ENCODE data around the gene TMTC2.
A peak's percentile ranks its signal among the peaks of the same experiment; 100 is the strongest.
"Not testable (repeated sequence)": the region's sequence is repeated elsewhere in the genome, so short reads cannot be mapped to it uniquely, and the experiment has no call there.

Gene TMTC2

DNA sequence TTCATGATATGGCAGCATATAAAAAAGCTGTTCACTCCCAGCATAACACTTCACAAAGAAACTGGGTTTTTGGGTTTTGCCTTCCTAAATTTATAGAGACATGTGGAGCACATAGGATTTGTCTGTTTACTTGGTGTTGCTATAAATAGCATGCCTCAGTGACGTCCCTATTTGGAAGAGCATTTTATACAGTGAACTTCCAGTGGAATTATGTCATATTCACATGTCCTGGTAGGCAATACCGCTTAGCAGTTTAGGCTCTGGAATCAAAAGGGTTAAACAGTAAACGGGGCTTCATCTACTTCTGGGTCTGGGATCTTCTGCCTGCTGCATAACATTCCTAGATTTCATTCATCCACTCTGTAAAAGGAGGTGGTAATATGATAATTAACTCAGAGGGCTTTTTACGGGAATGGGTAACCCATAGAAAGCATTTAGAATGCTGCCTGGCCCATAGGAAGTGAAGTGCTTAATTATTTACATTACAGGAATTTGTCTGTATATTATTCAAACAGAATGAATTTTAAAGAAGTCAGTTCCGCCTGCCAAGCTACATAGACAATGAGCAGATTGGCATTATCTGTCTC is 396.1 kb downstream of the TMTC2 start:
- no peak for DNase-seq (ENCODE audit: low spot score)

DNA sequence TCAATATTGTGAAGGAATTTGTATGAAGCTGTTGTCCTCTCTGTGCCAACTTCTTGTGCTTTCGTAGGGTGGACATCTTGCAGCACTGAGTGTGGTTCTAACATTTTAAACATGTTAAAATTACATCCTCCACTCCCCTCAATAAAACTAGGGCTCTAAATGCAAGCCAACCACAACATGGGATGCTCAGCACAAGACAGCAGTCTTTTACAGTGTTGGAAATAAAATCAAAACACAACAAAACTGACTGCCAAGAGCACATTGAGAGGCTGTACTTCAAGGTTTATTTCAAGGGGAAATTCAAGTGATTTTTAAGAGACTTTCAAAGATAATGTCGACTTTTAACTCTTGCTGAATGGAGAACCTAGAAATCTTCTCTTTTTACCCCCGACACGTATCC is 396.9 kb downstream of the TMTC2 start:
- no peak for DNase-seq (ENCODE audit: low spot score)

DNA sequence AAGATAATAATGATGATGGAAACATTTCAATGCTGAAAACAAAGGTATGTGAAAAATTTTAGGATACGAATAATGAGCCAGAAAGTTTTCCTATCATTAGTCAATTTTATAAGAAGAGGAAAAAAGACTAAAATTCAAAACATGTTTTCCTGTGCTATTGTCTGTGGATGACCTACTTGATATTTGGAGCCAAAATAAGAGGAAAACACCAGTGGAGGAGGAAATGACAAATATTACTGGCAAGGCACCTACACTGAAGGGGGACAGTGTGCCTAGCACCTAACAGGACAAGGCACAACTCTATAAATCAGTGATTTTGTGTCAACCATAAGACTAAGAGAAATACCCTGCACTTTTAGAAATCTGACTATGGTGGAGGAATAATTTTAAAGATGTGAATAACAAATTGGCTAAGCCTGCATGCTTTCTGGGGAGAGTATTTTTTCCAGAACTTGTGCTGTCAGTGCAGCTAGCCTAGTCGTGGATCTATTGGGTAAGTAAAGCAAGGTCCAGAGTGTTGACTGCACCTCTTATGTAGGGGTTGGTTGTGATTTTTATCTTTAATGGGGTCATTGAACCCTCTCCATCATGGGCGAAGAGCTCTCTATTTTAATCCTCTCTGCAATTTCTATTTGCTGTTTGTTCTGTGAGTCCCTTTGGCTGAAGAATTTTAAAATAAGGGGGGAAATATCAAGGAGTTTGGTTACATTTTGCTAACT is 398.0 kb downstream of the TMTC2 start:
- DNase-seq (ENCODE audit: low spot score): no peak

DNA sequence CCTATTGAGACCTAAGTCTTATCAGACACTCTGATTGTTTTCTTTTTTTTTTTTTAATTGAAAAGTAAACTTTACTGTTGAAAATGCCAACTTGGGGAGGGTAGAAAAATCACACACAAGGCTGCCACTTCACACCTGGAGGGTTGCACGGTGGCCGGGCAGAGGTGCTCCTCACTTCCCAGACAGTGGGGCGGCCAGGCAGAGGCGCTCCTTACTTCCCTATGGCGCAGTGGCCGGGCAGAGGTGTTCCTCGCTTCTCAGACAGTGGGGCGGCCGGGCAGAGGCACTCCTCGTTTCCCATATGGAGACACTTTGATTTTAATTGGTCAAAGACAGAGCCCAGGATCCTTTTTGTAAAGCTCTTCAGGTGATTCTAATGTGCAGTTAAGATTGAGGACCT is 399.3 kb downstream of the TMTC2 start:
- no peak for DNase-seq (ENCODE audit: low spot score)

DNA sequence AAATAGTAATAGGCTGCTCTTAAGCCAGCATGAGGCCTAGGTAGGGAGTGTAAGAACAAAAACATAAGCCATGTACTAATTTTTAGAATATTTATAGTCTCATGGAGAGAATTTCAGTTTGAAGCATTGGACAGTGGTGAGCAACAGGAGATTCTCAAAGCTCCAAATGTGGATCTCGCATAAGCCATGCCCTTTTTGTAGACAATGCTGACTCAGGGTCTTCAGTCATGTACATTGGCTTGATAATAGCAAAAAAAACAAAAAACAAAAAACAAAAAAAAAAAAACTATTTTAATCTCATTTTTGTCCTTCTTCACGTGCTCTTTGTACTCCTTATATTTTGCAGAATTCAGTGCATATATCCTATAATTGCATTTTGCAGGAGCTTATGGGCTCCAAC is 402.9 kb downstream of the TMTC2 start:
- no peak for DNase-seq (ENCODE audit: low spot score)

DNA sequence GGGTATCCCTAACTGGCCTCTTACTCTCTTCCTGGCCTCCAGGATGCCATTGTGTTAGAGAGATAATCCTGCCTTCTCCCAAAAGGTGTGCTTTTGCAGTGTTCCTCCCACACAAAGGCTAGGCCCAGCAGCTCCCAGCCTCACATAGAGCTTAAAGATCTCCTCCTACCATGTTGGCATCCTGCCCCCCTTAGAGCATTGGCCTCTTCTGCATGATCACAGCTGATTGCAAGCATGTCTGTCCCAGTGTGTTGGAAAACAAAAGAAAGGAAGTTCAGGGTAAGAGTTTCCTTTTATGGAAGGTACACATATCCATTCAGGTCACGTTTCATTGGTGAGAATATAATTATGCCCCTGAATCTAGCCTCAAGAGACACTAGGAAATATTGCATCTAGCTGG is 405.4 kb downstream of the TMTC2 start:
- DNase-seq (ENCODE audit: low spot score): no peak

DNA sequence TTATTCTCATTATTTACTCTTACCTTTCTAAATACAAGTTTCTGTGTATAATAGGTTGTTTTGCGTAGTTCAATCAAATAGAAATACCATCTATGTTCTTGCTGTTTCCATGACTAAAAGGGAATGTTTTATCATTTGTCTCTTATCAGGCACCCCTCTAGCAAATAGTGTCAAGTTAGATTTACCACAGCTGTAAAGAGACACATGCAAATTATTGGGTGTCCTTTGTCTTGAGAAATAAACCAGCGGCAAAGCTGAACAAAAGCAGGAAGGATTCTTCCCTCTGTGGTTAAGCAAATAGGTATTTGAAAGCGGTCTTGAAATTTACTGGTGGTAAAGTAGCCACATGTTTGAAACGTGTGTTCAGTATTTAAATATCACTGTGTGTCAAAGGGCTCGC is 405.9 kb downstream of the TMTC2 start:
- DNase-seq (ENCODE audit: low spot score): no peak

DNA sequence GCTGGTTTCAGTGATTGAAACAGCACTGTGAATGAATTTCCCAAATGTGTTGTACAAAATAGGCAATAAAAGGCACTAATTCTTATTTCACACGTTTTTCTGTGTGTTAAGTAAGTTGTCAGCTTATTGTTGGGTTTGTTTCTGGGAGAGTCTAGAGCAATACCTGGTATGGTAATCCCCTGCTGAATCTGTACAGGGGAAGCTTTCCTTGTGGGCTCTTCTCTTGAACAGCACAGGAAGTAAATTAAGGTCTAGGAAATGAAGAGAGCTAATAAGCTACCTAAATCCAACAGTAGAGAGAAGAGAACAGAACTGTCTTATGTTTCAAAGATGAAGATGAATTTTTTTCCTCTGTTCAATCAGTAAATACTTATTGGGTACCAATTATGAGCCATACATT is 406.7 kb downstream of the TMTC2 start:
- no peak for DNase-seq (ENCODE audit: low spot score)

DNA sequence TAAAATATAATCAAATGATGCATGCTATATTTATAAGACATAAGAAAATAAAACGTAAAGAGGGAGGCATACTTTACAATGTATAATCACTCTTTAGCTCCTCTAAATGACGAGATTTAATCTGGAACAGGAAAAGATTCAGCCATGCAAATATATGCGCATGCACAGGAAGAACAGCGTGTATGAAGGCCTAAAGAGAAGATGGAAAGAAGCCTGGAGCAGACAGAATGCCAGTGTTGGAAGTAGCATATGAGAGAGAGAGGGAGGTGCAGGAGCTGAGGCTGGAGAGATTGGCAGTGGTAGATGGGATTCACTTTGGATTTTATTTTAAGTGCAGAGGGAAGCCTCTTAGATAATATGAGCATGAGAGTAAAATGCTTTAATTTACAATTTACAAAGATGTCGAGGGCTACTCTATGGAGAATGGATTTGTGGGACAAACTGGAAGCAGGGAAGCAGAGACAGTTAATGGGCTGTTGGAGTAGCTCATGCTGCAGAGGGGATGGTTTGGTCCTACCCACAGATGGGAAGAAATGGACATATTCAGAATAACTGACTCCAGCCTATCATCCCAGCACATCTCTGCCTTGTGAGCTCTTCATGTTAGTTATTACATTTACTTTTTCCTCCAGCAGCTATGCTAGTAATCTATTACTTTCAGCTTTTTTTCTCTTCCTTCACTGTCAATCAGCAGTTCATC is 411.1 kb downstream of the TMTC2 start:
- DNase-seq (ENCODE audit: low spot score): no peak

DNA sequence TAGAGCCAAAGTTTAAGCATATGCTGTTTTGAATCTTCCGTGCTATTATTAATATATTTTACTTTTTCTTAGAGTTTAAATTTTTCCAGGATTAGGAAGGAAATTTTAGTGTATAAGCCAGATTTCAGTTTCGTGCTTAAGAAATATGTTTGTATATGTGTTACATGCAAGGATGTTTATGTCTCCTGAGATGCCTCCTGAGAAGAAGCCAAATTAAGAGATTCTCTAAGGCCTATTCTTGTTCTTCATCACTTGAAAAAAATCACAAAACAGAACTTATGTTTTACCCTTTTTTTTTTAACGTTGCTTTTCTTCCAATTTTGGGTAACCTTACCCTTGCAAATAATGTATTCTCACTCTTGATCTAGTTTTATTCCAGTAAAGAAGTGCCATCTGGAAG is 412.7 kb downstream of the TMTC2 start:
- no peak for DNase-seq (ENCODE audit: low spot score)

DNA sequence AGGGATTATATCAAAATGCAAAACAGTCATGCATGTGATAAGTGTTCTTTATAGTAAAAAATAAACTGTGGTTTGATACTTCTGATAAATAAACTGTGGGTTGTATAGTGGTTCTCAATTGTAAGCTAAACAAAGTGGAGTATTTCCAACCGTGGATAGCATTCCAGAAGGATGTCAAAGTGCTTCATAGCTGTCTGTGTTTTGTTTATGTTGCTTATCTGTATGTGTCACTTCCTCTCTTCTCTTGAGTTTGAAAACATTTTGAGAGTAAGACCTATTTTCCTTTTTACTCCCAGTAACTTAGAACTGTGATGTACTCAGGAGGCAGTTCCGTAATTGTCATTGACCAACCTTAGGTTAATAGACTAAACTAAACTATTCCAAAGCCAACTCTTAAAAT is 415.8 kb downstream of the TMTC2 start:
- DNase-seq (ENCODE audit: low spot score): peak; percentile 46

DNA sequence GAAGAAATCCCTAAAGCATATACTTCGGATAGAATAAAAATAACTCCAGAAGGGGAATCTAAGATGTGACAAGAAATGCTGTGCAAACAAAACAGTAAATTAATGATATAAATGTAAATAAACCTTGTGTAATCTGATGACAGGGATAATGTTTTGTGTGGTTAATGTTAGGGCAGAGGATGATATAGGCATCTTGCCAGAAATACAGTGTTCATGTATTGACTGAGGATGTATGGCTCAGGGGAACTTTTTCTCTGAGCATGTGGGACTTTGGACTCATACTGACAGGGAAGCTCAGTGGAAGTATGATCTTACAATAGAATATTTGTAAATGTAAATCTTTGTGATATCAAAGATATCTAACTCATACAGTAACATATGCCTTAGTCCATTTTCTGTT is 420.2 kb downstream of the TMTC2 start:
- DNase-seq (ENCODE audit: low spot score): no peak

DNA sequence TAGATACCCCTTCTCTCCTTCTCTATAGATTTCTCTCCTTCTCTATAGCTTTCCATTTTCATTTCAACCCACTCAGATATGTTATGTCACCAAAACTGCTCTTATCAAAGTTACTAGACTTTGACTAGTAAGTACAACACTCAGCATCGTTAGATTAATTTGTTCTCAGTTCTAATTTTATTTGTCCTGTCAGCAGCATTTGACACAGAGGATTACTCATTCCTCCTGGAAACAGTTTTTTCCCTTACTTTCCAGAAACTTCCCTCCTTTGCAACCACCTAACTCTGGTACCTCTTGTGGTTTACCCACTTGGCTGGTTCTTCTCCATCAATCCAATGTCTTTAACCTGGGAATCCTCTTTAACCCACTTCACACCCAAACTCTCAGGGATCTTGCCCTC is 423.7 kb downstream of the TMTC2 start:
- no peak for DNase-seq (ENCODE audit: low spot score)

DNA sequence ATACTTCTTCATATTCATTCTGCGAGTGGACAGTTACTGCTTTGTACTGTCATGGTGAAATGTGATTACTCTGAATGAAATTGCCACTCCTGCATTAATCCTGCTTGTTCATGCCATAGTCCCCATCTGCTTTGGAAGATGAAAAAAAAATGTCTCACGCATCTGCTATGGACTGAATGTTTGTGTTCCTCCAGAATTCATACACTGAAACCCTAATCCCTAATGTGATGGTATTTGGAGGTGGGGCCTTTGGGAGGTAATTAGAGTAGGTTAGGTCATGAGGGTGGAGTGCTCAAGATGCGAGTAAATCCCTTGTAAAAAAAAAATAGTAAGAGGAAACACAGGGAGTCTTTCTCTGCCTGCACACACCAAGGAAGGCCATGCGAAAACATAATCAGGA is 427.2 kb downstream of the TMTC2 start:
- DNase-seq (ENCODE audit: low spot score): no peak

DNA sequence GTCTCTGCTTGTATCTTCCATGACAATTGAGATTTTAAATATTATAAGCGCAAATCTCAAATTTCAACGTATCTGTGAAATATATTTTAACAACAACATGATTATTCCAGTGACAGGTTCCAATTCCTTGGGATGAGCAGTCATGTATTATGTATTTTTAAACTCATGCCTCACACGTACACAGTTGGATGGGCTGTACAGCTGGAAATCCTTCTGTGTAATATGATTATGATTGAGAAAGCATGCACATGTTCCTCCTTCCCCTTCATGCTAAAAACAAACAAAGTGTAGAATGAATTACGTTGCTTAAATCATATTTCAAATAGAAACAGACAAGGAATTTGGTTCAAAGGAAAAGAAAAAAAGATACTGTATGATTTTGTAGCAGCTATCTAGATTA is 428.3 kb downstream of the TMTC2 start:
- DNase-seq (ENCODE audit: low spot score): no peak

DNA sequence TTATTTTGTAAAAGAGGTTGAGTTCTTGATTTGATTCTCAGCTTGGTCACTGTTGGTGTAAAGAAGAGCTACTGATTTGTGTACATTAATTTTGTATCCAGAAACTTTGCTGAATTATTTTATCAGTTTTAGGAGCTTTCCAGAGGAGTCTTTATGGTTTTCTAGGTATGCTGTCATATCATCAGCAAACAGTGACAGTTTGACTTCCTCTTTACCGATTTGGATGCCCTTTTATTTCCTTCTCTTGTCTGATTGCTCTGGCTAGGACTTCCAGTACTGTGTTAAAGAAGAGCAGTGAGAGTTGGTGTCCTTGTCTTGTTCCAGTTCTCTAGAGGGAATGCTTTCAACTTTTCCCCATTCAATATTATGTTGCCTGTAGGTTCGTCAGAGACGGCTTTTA is 431.2 kb downstream of the TMTC2 start:
- DNase-seq (ENCODE audit: low spot score): not testable (repeated sequence)

DNA sequence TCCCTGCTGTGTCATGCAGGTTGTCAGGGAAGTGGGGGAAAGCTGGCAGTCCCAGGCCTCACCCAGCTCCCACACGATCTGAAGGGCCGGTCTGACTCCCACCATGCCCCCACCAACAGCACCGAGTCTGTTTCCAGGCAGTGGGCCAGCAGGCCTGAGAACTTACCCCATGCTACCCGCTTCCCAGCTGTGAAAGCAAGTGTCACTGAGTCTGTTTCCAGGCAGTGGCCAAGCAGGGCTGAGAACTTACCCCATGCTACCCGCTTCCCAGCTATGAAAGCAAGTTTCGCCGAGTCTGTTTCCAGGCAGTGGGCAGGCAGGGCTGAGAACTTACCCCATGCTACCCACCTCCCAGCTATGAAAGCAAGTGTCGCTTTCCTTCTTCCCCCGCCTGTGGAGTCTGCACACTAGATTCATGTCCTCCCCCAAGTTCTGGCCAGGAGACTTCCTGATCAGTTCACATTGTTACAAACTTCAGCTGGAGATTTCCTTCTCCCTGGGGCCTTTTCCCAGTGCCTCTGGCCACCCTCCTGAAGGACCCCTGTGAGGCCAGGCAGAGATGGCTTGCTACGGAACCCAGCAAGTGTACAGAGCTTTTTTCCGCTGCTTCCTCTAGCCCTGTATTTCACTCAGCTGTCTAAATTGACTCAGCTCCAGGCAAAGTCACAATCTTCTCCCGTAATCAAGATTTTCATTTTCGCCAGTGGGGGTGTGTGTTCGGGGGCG is 435.4 kb downstream of the TMTC2 start:
- DNase-seq (ENCODE audit: low spot score): no peak

DNA sequence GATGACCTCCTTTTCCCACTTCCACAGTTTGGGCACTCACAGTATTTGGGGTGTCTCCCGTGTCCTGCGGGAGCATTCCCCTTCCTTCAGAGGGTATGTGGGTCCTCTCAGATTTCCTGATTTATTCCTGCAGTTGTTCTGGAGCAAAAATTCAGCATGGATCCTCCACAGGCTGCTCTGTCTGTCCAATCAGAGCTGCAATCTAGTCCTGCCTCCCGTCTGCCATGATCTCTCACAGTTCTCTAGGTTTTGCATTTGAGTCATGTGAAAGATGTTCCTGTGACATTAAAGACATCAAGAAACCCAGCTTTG is 435.9 kb downstream of the TMTC2 start:
- DNase-seq (ENCODE audit: low spot score): no peak

DNA sequence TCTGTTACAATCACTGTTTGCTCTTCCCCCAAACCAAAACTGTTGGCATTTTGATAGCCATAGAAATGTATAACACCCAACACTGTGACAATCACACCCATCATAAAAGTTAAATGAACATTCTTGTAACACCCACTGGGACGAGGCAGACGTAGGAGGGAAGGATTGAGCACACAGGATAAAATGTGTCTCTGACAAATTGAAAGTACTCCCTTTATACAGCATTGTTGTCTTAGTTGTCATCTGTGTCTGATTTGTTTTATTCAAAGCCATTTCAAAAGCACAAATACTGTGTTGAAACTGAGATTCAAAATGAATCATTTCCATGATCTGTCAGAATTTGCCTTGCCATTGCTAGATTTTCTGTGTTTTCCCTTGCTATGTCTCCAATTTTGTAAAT is 436.3 kb downstream of the TMTC2 start:
- DNase-seq (ENCODE audit: low spot score): no peak

DNA sequence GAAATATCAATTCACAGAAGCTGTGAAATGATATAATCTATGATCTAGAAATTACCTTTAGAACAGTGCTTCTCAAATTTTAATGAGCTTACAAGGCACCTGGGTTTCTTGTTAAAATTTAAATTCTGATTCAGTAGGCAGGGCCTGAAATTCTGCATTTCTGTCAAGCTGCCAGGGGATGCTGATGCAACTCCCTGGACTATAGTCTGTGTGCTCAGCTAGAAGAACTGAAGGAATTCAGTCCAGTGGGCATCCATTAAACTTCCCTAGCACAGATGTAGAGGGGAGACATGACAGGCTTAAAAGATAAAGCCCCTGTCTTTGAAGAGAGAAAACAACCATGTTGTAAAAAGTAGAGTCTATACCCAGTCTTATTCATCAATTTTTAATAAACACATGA is 441.8 kb downstream of the TMTC2 start:
- no peak for DNase-seq (ENCODE audit: low spot score)

DNA sequence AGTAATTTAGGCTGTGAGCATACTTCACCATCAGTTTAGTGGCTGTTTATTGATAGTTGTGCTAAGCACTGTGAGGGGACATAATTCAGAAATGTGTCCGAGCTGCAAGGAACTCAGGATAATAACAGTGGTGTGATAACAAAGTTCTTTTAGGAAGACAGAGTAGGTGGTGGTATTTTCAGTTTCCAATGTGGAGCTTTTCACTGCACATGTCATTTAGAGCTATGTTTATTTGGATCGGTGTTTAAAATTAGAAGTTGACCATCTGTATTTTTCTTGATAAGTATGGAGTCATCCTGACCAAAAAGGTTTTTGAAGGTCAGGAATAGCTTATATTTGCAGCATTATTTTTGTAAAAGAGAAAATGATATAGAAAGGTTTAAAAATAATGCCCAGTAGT is 443.5 kb downstream of the TMTC2 start:
- DNase-seq (ENCODE audit: low spot score): no peak

DNA sequence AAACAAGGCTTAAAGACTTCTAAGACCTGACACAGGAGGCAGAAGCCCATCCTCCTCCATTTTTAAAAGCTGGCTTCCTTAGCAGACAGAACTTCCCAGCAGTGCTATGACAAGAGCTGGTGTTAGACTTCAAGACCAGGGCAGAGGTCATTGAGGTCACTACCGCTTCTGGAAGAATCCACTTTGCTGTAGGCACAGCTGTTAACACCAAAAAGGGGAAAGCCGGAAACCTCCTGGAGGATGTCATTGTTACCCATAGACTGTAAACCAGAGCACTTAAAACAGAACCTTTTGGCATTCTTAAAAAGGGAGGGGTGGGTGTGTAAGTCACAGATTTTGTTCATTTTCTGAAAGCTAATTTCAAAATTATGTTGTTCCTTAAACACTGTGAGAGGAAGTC is 445.7 kb downstream of the TMTC2 start:
- DNase-seq (ENCODE audit: low spot score): no peak

DNA sequence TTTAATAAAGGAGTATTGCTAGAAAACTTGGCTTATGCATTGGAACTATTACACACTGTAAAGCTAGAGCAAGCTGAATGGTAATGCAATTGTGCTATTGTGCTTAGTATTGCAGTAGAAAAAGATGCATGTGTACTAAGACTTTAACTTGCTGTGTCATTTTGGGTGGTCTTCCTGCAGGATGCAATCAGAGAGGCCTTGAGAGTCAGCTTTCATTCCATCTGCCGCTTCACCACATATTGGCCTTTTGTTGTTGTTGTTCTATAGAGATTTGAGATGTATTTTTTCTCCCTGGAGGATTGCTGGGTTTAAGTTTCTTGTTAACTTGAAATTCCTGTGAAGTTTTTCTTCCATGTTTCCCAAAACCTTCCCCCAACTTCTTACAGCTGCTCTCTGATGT is 449.7 kb downstream of the TMTC2 start:
- no peak for DNase-seq (ENCODE audit: low spot score)

Data from COLO829 (cell line).